Measurements from ENCODE around the gene FER.

FER gene

DNA sequence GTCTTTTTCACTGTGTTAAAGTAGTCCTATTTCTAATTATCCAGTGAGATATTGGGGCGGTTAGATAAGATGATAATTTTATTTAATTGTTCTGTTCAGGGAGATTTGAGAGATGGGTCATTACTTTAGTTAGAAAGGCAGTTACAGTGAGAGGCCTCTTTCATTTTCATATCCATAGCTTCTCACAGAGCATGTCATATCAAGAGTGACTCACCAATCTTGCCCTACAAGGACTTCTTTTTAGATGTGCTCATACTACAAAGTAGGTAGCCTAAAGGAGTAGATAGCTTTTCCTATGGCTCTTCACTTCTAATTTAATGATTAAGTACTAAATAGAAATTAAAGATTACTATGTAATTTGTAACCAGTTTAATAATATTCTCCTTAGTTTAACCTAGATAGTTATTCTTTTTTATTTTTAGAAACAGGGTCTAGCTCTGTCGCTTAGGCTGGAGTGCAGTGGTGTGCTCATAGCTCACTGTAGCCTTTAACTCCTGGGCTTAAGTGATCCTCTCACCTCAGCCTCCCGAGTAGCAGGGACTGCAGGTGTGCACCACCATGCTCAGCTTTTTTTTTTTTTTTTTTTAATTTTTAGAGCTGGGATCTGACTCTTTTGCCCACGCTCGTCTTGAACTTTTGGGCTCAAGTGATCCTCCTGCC lies 71.0 kb downstream of the FER start:
- Histone ChIP-seq H3K4me1 (no peaks in the 10 kb centered on the region), H2AFZ (no peak overlapping the region), H3K4me3 (ENCODE audit: low read depth, low read length) (no peak overlapping the region), H3K4me2 (ENCODE audit: low read length) (no peak overlapping the region), H3K27me3 (ENCODE audit: control insufficient read depth, insufficient read depth, low read length) (no peaks in the 10 kb centered on the region), H3K9ac (no peak overlapping the region), H3K79me2 (peaks cover 7% of the 10 kb centered on the region), H3K9me3 (ENCODE audit: control insufficient read depth, low read length) (no peaks in the 10 kb centered on the region), H3K27ac (no peak overlapping the region), H3K36me3 (ENCODE audit: control insufficient read depth, insufficient read depth, low read length) (no peaks in the 10 kb centered on the region)
- TF ChIP-seq, protein P1, sequence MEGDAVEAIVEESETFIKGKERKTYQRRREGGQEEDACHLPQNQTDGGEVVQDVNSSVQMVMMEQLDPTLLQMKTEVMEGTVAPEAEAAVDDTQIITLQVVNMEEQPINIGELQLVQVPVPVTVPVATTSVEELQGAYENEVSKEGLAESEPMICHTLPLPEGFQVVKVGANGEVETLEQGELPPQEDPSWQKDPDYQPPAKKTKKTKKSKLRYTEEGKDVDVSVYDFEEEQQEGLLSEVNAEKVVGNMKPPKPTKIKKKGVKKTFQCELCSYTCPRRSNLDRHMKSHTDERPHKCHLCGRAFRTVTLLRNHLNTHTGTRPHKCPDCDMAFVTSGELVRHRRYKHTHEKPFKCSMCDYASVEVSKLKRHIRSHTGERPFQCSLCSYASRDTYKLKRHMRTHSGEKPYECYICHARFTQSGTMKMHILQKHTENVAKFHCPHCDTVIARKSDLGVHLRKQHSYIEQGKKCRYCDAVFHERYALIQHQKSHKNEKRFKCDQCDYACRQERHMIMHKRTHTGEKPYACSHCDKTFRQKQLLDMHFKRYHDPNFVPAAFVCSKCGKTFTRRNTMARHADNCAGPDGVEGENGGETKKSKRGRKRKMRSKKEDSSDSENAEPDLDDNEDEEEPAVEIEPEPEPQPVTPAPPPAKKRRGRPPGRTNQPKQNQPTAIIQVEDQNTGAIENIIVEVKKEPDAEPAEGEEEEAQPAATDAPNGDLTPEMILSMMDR (IDR thresholded peaks at IDR 0.05), result no peak

DNA sequence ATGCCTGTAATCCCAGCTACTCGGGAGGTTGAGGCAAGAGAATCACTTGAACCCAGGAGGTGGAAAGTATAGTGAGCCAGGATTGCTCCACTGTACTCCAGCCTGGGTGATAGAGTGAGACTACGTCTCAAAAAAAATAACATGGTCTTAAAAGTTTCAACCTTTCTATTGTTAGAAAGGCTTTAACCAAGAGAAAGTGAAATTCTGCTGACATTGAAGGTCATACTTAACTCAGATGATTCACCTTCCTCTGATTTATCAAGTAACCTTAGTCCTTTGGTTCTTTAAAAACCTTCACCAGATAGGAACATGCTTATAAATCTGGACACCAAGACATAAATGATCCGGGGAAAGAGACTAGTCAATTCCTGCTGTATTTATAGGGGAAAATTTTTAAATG lies 73.3 kb downstream of the FER start:
- Histone ChIP-seq H3K4me2 (ENCODE audit: low read length) (no peak overlapping the region), H2AFZ (no peak overlapping the region), H3K36me3 (ENCODE audit: control insufficient read depth, insufficient read depth, low read length) (no peaks in the 10 kb centered on the region), H3K27ac (no peak overlapping the region), H3K27me3 (ENCODE audit: control insufficient read depth, insufficient read depth, low read length) (no peaks in the 10 kb centered on the region), H3K79me2 (peaks cover 7% of the 10 kb centered on the region), H3K4me3 (ENCODE audit: low read depth, low read length) (no peak overlapping the region), H3K4me1 (no peaks in the 10 kb centered on the region), H3K9ac (no peak overlapping the region), H3K9me3 (ENCODE audit: control insufficient read depth, low read length) (no peaks in the 10 kb centered on the region)
- TF ChIP-seq, protein P1 (IDR thresholded peaks at IDR 0.05), result no peak

DNA sequence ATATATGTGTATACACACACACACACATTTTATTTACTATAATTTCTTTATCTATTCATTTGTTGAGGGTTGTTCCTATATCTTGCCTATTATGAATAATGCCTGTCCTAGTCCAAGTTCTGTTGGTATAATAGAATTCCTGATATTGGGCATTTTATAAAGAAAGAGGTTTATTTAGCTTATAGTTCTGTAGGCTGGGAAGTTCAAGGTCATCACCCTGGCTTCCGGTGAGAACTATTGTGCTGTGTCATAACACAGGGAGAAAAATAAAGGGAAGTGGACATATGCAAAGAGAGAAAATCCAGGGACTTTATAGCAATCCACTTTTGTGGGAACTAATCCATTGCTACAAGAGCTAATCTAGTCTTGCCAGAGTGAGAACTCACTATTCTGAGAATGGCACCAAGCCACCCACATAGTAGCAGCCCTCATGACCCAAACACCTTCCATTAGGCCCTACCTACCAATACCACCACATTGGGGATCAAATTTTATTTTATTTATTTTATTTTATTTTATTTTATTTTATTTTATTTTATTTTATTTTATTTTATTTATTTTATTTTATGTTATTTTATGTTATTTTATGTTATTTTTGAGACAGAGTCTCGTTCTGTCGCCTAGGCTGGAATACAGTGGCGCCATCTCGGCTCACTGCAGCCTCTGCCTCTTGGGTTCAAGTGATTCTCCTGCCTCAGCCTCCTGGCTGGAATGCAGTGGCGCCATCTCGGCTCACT lies 74.7 kb downstream of the FER start:
- no peak overlapping the region for H3K4me3 ChIP-seq (ENCODE audit: low read depth, low read length)
- no peak overlapping the region for H3K9ac ChIP-seq
- no peaks in the 10 kb centered on the region for H3K4me1 ChIP-seq
- H3K4me2 ChIP-seq (ENCODE audit: low read length), result no peak overlapping the region
- H2AFZ ChIP-seq, result no peak overlapping the region
- TF ChIP-seq, protein P1 (IDR thresholded peaks at IDR 0.05), result no peak
- H3K9me3 ChIP-seq (ENCODE audit: control insufficient read depth, low read length), result no peaks in the 10 kb centered on the region
- H3K27me3 ChIP-seq (ENCODE audit: control insufficient read depth, insufficient read depth, low read length), result no peaks in the 10 kb centered on the region
- H3K79me2 ChIP-seq, result peaks cover 7% of the 10 kb centered on the region
- H3K27ac ChIP-seq, result no peak overlapping the region
- no peaks in the 10 kb centered on the region for H3K36me3 ChIP-seq (ENCODE audit: control insufficient read depth, insufficient read depth, low read length)

DNA sequence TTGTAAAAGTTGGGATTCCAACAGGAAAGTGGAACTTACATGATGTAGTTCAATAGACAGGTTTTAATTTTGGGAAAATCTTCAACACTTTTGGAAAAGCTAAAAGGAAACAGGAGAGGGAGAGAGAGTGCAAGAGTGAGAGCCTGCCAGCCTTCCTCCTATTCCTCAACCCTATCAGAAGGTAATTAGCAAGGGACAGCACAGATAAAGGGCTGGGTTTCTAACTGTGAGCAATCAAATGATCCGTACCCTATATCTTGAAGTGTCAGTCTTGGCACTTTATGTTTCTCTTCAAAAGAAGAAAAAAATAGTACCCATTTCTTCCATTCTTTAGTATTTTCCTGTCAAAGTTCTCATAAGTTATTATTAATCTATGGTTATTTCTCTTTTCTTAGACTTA lies 79.4 kb downstream of the FER start:
- H3K9ac ChIP-seq, result no peak overlapping the region
- no peak overlapping the region for H3K27ac ChIP-seq
- no peak overlapping the region for H3K4me2 ChIP-seq (ENCODE audit: low read length)
- no peaks in the 10 kb centered on the region for H3K36me3 ChIP-seq (ENCODE audit: control insufficient read depth, insufficient read depth, low read length)
- no peak overlapping the region for H3K4me3 ChIP-seq (ENCODE audit: low read depth, low read length)
- TF ChIP-seq, protein P1 (IDR thresholded peaks at IDR 0.05), result no peak
- H3K27me3 ChIP-seq (ENCODE audit: control insufficient read depth, insufficient read depth, low read length), result no peaks in the 10 kb centered on the region
- H3K4me1 ChIP-seq, result no peaks in the 10 kb centered on the region
- H3K79me2 ChIP-seq, result peaks cover 3% of the 10 kb centered on the region
- H3K9me3 ChIP-seq (ENCODE audit: control insufficient read depth, low read length), result no peaks in the 10 kb centered on the region
- no peak overlapping the region for H2AFZ ChIP-seq

All from parathyroid adenoma (tissue), 2 donors.